RWPE2 (cell line): ENCODE results near the gene USH2A.

Experiments used
- ATAC-seq: fragments of 200-7000 bp; cut with Tn5 transposase; 3 replicates; pipeline ENCODE4 v1.9.1; 2021; ENCODE audit warnings: low read depth
- DNase-seq: peaks from one replicate; pipeline ENCODE4 v3.0.0-alpha.2; 2020; ENCODE audit warnings: low spot score
- H3K27ac ChIP-seq: fragments of 450-650 bp; 2 replicates; pipeline ENCODE4 v1.5.1; 2017; ENCODE audit warnings: mild to moderate bottlenecking; ENCODE audit not compliant: poor library complexity, severe bottlenecking
- H3K27me3 ChIP-seq: fragments of 250-450 bp; sonication (Bioruptor Pico); 2 replicates; pipeline ENCODE4 v1.5.1; 2021; ENCODE audit warnings: mild to moderate bottlenecking, moderate library complexity; ENCODE audit not compliant: insufficient read depth, poor library complexity, severe bottlenecking
- H3K36me3 ChIP-seq: fragments of 250-450 bp; sonication (Bioruptor Pico); 2 replicates; pipeline ENCODE4 v1.5.1; 2020; ENCODE audit warnings: low read depth, mild to moderate bottlenecking, moderate library complexity
- H3K4me1 ChIP-seq: fragments of 250-450 bp; sonication (Bioruptor Pico); 2 replicates; pipeline ENCODE4 v1.5.1; 2021; ENCODE audit warnings: mild to moderate bottlenecking, moderate library complexity; ENCODE audit not compliant: insufficient read depth, poor library complexity, severe bottlenecking
- H3K4me3 ChIP-seq: fragments of 250-450 bp; sonication (Bioruptor Pico); 2 replicates; pipeline ENCODE4 v1.5.1; 2021; ENCODE audit warnings: mild to moderate bottlenecking, moderate library complexity; ENCODE audit not compliant: severe bottlenecking
- H3K9me3 ChIP-seq: fragments of 250-450 bp; sonication (Bioruptor Pico); 2 replicates; pipeline ENCODE4 v1.5.1; 2021; ENCODE audit warnings: mild to moderate bottlenecking, moderate library complexity; ENCODE audit not compliant: severe bottlenecking
- CTCF ChIP-seq: fragments of 450-650 bp; IDR thresholded peaks from one replicate; pipeline ENCODE4 v1.5.1; 2017; ENCODE audit warnings: mild to moderate bottlenecking, moderate library complexity; ENCODE audit not compliant: poor library complexity, severe bottlenecking

The USH2A gene

DNA sequence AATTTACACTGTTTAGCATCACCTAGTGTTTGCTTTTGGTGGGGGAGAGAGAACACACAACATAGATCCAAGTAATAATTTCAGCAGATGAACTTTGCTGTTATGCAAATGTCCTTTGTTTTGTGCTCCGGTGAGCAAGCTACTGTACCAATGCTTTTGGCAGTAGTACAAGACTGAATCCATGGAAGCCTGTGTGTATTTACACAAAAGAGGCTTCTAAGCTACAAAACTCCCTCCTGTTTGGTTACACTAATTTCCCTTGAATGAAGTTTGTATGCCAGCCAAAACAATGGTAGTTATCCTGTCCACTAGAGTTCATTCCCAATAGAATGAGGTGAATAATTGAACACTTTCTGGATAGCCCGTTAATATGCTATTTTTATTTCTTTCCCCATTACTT, 535.6 kb downstream of the USH2A start:
- no peak overlapping the region for H3K4me3 ChIP-seq
- H3K27me3 ChIP-seq, result no peaks in the 10 kb centered on the region
- ATAC-seq, result no peak
- no peak for TF ChIP-seq CTCF
- H3K36me3 ChIP-seq, result no peaks in the 10 kb centered on the region
- DNase-seq, result no peak
- no peaks in the 10 kb centered on the region for H3K4me1 ChIP-seq
- H3K9me3 ChIP-seq, result no peaks in the 10 kb centered on the region
- H3K27ac ChIP-seq, result no peak overlapping the region

DNA sequence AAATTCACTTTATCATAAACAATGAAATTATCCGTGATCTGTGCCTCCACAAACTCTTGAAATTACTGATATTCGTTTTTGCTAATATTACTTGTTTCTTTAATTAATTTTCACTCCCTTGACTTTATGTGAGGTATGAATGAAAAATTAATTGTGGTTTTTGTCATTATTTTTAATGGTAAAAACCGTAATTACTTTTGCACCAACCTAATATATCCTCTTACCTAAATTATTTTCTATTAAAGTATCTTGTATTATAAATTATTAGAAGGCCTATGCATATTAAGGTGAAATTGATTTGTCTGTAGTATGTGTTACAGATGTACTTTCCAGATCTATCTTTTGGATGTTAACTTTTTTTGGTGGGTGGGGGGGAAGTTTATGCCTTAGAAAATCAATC, 540.2 kb downstream of the USH2A start:
- no peak overlapping the region for H3K4me3 ChIP-seq
- no peaks in the 10 kb centered on the region for H3K36me3 ChIP-seq
- ATAC-seq (no peak), DNase-seq (no peak)
- H3K9me3 ChIP-seq, result no peaks in the 10 kb centered on the region
- H3K27ac ChIP-seq, result no peak overlapping the region
- no peaks in the 10 kb centered on the region for H3K4me1 ChIP-seq
- no peaks in the 10 kb centered on the region for H3K27me3 ChIP-seq
- TF ChIP-seq CTCF, result no peak

DNA sequence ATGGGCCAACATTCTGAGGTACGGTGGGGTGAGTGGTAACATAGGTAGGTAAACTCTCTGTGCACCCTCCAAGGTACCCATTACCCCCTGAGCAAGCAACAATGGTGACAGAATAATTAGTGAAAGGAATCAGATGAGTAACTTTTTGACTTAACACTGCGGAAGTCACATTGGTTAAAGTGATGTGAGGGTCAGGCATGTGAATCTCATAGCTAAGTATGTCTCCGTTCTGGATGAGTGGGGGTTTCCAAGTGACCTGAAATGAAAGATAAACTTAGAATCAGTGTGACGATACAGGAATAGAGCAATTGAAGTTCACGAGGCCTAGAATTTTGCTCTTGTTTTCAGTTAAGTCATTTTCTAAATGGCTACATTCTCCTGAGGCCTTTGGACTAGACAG, 544.4 kb downstream of the USH2A start:
- no peak for ATAC-seq
- Histone ChIP-seq H3K9me3 (no peaks in the 10 kb centered on the region), H3K27ac (no peak overlapping the region), H3K4me1 (no peaks in the 10 kb centered on the region), H3K36me3 (no peaks in the 10 kb centered on the region), H3K4me3 (no peak overlapping the region), H3K27me3 (no peaks in the 10 kb centered on the region)
- DNase-seq, result no peak
- no peak for TF ChIP-seq CTCF

GRCh38 chr1:215878128-215878527, 545.1 kb downstream of the USH2A start:
- ATAC-seq, result no peak
- Histone ChIP-seq H3K27me3 (no peaks in the 10 kb centered on the region), H3K9me3 (no peaks in the 10 kb centered on the region), H3K36me3 (no peaks in the 10 kb centered on the region), H3K4me3 (no peak overlapping the region), H3K27ac (no peak overlapping the region), H3K4me1 (no peaks in the 10 kb centered on the region)
- TF ChIP-seq CTCF, result no peak
- no peak for DNase-seq

- Histone ChIP-seq H3K4me3 (no peak overlapping the region), H3K36me3 (no peaks in the 10 kb centered on the region), H3K27me3 (no peaks in the 10 kb centered on the region), H3K27ac (no peak overlapping the region), H3K4me1 (no peaks in the 10 kb centered on the region), H3K9me3 (no peaks in the 10 kb centered on the region)
- TF ChIP-seq CTCF, result no peak
- ATAC-seq, result no peak
- no peak for DNase-seq
These were observed 545.7 kb downstream of the USH2A start for GRCh38 chr1:215877452-215877951.
